Measurements from ENCODE around the gene QPCTL. TPM values are rescaled to one million over a fixed set of nuclear protein-coding genes. Genes with fewer than 3 reads are reported as not detected.

QPCTL gene
- total and polyA plus RNA-seq, 2 of the 4 experiments (the other 2 are of a cell fraction) = 6.6 to 11.5 TPM

DNA sequence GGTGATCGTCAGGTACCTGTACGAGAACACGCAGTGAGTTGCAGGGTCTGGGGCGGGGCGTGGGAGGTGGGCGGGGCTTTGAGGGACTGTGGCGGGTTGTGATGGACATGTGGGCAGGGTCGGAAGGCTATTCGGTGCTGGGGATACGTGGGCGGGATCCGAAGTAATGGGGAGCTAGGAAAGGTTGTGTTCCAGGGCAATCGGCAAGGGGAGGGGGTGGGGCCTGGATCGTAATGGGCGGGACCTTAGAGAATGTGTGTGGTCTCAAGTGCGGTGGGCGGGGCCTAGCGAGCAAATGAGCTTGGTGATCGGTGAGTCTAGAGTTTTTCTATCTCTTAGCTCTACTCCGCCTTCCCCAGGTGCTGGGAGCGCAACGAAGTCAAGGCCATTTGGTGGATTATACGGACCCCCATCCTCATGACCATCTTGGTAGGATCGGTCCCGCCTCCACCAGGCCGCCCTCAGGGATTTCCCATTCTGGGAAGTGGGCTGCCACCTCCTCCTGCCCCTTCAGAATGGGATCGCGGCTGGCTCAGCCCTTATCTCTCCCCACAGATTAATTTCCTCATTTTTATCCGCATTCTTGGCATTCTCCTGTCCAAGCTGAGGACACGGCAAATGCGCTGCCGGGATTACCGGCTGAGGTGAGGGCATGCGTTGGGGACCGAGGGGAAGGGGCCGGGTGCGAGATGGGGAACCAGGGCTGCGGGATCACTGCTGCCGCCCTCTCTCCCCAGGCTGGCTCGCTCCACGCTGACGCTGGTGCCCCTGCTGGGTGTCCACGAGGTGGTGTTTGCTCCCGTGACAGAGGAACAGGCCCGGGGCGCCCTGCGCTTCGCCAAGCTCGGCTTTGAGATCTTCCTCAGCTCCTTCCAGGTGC, 14.9 kb upstream of the QPCTL start (continued):
- TF ChIP-seq MXI1 (IDR thresholded peaks at IDR 0.05; ENCODE audit: borderline replicate concordance, low read depth, low read length) (no peak), POLR2A (IDR thresholded peaks at IDR 0.05; ENCODE audit: low read depth, low read length) (no peak)

DNA sequence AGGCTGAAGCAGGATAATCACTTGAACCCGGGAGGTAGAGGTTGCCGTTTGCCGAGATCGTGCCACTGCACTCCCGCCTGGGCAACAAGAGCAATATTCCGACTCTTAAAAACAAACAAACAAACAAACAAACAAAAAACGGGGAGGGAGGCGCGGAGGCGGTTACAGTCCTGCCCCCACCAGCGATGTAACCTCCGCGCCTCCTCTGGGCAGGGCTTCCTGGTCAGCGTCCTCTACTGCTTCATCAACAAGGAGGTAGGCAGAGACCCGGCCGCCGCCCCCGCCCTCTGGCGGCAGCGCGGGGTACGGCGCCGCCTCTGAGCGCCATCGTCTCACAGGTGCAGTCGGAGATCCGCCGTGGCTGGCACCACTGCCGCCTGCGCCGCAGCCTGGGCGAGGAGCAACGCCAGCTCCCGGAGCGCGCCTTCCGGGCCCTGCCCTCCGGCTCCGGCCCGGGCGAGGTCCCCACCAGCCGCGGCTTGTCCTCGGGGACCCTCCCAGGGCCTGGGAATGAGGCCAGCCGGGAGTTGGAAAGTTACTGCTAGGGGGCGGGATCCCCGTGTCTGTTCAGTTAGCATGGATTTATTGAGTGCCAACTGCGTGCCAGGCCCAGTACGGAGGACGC, 11.0 kb upstream of the QPCTL start:
- Histone ChIP-seq H4K5ac (ENCODE audit: low read depth, low read length) (no peak overlapping the region), H3K4me3 (ENCODE audit: insufficient read depth, low read depth, low read length) (peak overlapping the region; percentile 37), H3K4me2 (ENCODE audit: low read depth, low read length) (peak overlapping the region; percentile 86), H2BK5ac (ENCODE audit: low read depth, low read length, poor library complexity, severe bottlenecking) (no peak overlapping the region), H3K4me1 (ENCODE audit: control insufficient read depth, insufficient read depth, low read length) (peaks cover 6% of the 10 kb centered on the region; the same call in 1 of the 2 replicates), H3K4ac (ENCODE audit: low read depth, low read length) (peak overlapping the region; percentile 70), H3K9me3 (ENCODE audit: control insufficient read depth, insufficient read depth, low read length) (no peaks in the 10 kb centered on the region), H3K79me1 (ENCODE audit: low read depth in 1 of 2, low read length in 2 of 2) (peaks cover 0 to 3% of the 10 kb centered on the region in 2 experiments; a peak in 1 of 4 replicates), H3K27ac (ENCODE audit: insufficient read depth, low read length) (no peak overlapping the region), H3K14ac (replicated peaks; ENCODE audit: low read depth, low read length) (0 out of 2 replicates have a peak overlapping the region, but pooled peaks have one; percentile 66), H3K18ac (ENCODE audit: low read depth, low read length) (no peak overlapping the region), H2BK15ac (ENCODE audit: low read depth, low read length) (no peak overlapping the region), H2AK5ac (ENCODE audit: low read depth, low read length) (no peak overlapping the region), H2BK120ac (ENCODE audit: low read depth, low read length) (no peak overlapping the region), H3K56ac (ENCODE audit: extremely low read depth, insufficient read depth, low read length) (no peak overlapping the region), H2AK9ac (replicated peaks; ENCODE audit: low read depth, low read length, poor library complexity) (no peak overlapping the region), H4K91ac (ENCODE audit: insufficient read depth, low read depth, low read length) (no peak overlapping the region), H4K8ac (ENCODE audit: low read depth in 2 of 2, low read length in 2 of 2) (peak overlapping the region in 1 of 2 experiments; percentile 96; a peak in 2 of 4 replicates), H3K27me3 (ENCODE audit: control insufficient read depth, insufficient read depth, low read length) (peaks cover 11% of the 10 kb centered on the region), H2AFZ (replicated peaks; ENCODE audit: low read length, poor library complexity) (peak overlapping the region; percentile 95), H3K36me3 (ENCODE audit: control insufficient read depth, insufficient read depth, low read length) (peaks cover 20% of the 10 kb centered on the region), H2BK20ac (ENCODE audit: low read depth, low read length) (no peak overlapping the region), H3K9ac (ENCODE audit: low read depth, low read length) (peak overlapping the region; percentile 48), H3K23ac (ENCODE audit: low read depth, low read length) (no peak overlapping the region), H4K20me1 (ENCODE audit: insufficient read depth, low read length) (no peaks in the 10 kb centered on the region), H3K9me1 (ENCODE audit: insufficient read depth, low read length) (no peaks in the 10 kb centered on the region)
- intact Hi-C loops (cut with micrococcal nuclease) (loop anchor here (1.0 kb wide), 1 partner anchor 74 kb away; no protein-coding TSS in a partner anchor), dilution Hi-C loops (cut with HindIII; ENCODE audit: low sequenced_read_pairs, unreplicated experiment) (no loop called here), in situ Hi-C loops (cut with MboI; ENCODE audit: low sequenced_read_pairs) (no loop called here)
- 1% methylated on average over 40 of the region's 51 CpGs; no CpG with 5 or more reads in 1 of the 2 experiments for WGBS, 2 experiments (ENCODE audit: extremely low coverage in 2 of 2, insufficient read length in 1 of 2)
- ATAC-seq (ENCODE audit: low read depth) (peak; percentile 95), DNase-seq (peak; percentile 69)
- BruUV-seq (replicated peaks) = no TSS peak
- CTCF ChIA-PET = interaction anchor here (1.3 to 1.4 kb wide), 2 partner anchors 8 to 11 kb away, joined by 3 to 4 read pairs; partner anchors contain the start of gene QPCTL
- POLR2A ChIA-PET (ENCODE audit: unreplicated experiment) = interaction anchor here (0.6 kb wide), 1 partner anchor 46 kb away, joined by 3 read pairs; no protein-coding TSS in a partner anchor
- TF ChIP-seq RCOR1 (IDR thresholded peaks at IDR 0.05; ENCODE audit: insufficient replicate concordance, low read length) (peak; percentile 50), RAD21 (IDR thresholded peaks at IDR 0.05; ENCODE audit: low read length) (peak; percentile 75), MAZ (IDR thresholded peaks at IDR 0.05; ENCODE audit: borderline replicate concordance, low read depth, low read length) (peak; percentile 35; the same call in 1 of the 2 replicates), SMC3 (IDR thresholded peaks at IDR 0.05; ENCODE audit: low read depth, low read length) (peak; percentile 74), MXI1 (IDR thresholded peaks at IDR 0.05; ENCODE audit: borderline replicate concordance, low read depth, low read length) (no peak), BHLHE40 (IDR thresholded peaks at IDR 0.05; ENCODE audit: low read depth, low read length) (no peak)
- TF ChIP-seq, protein P1, sequence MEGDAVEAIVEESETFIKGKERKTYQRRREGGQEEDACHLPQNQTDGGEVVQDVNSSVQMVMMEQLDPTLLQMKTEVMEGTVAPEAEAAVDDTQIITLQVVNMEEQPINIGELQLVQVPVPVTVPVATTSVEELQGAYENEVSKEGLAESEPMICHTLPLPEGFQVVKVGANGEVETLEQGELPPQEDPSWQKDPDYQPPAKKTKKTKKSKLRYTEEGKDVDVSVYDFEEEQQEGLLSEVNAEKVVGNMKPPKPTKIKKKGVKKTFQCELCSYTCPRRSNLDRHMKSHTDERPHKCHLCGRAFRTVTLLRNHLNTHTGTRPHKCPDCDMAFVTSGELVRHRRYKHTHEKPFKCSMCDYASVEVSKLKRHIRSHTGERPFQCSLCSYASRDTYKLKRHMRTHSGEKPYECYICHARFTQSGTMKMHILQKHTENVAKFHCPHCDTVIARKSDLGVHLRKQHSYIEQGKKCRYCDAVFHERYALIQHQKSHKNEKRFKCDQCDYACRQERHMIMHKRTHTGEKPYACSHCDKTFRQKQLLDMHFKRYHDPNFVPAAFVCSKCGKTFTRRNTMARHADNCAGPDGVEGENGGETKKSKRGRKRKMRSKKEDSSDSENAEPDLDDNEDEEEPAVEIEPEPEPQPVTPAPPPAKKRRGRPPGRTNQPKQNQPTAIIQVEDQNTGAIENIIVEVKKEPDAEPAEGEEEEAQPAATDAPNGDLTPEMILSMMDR (conservative IDR thresholded peaks at IDR 0.05; ENCODE audit: low read depth, low read length) = peak; percentile 91

Data from IMR-90 (cell line).